ENCODE data around the gene NCMAP.

The NCMAP gene

DNA sequence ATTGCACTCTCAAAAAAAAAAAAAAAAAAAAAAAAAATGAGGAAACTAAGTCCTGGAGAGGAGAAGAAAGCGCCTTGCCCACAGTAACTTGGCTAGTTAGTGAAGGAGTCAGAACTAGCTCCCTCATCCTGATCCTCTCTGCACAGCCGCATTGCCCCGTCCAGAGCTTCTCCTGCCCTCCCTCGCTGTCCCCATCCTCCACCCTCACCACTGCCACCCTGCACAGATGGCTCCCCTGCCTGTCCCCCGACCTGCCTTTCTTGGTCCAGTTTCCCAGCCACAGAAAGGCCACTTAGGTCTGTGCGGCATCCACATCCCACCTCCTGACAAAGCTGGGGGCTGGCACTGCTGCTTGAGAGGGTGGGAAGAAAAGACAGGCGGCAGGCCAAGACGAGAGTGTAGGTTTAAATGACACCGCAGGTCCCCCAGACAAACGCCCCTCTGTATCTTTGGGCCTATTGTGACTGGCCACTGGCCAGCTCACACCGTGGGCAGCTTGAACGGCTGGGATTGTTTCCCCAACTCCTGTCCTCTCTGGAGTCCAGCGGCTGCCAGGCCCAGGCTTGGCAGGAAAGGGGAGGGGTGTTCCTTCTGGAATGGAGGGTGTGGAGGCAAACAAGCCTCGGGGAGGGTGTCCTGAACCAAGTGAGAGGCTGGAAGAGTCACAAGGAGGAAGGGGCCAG is 20.2 kb downstream of the NCMAP start:
- DNase-seq = no peak

DNA sequence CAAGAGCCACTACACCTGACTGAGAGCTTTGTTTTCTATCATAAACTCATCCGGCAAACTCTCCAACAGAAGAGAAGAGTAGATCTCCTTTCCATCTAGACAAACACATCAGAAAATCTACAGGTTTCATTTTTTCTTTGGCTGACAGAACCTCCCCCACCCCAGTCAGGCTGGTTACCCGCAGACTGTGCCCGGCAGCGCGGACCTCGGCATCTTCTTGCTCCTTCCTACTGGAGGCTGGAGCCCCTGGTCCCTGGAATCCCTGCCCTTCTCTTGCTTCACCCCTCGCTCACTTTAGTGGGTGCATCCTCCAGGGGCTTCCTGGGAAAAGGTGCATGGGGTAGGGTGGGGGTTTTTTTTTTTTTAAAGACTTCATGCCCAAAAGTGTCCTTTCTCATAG is 23.0 kb downstream of the NCMAP start:
- no peak for DNase-seq

DNA sequence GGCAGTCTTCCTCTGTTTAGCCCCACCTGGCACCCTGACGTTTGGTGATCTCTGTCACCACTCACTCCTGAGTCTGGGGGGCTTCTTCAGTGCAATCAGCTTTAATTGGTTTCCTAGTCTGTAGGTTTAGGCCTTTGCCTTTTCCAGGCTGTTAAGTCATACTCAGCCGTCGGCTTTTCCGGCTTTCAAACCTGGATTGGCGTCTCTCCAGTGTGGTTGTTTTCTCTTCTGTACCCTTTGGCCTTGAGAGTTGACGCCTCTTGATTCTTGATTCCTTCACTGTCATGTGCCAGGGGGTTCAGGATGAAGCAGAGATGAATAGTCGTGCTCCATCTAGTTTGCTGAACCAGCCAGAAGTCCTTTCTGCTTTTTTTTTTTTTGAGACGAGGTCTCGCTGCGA is 24.9 kb downstream of the NCMAP start:
- no peak for DNase-seq

DNA sequence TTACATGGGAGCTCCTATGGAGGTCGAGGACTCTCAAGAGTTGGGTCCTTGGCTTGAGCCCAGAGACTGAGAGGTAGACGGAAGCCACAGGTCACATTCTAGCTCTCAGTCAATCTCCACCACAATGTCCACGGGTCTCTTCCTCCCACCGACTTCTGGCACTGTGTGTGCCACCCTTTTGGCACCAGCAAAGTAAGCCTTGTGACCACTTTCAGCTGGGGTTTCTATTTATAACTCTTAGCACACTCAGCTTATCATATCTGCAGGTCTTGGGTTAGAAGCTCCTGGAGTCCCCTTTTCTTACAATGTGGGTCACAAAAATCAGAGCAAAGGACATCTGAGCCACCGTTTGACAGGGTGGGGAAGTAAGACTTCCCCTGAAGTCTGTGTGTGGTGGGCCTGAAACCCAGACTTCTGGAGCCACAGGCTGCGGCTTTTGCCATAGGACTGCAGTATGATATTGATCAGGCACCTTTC is 28.3 kb downstream of the NCMAP start:
- DNase-seq = no peak

DNA sequence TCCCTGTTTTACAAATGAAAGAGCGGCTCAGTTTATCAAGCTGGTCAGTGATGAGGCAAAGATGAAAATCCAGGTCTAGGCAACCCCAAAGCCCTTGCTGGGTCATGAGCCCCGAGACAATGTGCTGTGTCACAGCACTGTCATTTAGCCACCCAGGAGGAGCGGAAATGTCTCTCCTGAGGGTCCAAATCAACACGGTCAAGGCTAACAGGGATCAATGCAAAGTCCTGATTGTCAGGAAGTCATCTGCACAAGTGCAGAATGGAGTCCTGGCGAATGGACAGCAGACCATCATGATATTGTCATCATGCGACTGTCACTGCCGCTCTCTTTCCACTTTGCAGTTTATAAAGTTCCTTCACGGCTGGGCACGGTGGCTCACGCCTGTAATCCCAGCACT is 30.2 kb downstream of the NCMAP start:
- no peak for DNase-seq

DNA sequence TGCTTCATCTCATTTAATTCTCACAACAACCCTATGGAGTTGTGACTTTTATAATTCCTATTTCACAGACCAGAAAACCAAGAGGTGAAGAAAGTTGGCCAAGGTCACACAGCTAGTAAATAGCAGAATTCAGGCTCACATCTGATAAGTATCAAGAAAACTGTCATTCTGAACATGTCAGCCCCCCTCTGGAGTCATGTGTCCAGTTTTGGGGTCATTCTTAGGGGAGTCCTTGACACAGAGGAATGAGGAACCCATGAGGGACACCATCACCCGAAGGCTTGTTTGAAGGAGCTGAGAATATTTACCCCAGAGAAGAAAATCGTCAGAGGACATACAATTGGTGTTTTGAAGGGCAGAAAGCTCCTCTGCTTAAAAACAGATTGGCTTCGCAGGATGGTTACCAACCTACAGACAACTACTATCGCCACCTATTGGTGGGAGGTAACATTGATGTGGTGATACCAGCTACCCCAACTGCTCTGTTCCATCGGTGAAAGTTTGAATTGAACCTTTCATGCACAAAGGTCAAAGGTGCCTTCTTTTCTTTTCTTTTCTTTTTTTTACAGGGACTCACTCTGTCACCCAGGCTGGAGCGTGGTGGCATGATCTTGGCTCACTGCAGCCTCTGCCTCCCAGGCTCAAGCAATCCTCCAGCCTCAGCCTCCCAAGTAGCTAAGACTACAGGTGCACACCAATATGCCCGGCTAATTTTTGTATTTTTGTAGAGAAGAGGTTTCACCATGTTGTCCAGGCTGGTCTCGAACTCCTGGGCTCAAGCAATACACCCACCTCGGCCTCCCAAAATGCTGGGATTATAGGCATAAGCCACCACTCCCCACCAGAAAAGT is 31.3 kb downstream of the NCMAP start:
- peak; percentile 59 to 70 for DNase-seq

DNA sequence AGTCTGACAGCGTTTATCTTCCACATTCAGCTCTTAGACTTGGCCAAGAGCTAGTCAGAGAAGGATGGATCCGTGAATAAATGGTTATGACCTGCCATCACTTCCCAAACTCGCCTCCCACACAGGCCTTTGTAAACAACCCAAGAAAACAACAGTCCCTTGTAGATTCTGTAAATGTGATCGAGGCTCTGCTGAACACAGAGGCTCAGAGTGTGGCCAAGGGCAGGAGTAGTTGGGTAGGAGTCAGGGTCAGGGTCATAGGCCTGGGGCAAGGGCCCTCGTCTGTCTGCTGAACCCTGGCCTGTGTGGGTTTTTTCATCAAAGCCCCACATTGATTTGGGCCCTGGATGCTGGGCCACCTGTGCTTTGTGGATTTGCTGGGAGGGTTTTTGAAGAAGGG is 32.7 kb downstream of the NCMAP start:
- no peak for DNase-seq

DNA sequence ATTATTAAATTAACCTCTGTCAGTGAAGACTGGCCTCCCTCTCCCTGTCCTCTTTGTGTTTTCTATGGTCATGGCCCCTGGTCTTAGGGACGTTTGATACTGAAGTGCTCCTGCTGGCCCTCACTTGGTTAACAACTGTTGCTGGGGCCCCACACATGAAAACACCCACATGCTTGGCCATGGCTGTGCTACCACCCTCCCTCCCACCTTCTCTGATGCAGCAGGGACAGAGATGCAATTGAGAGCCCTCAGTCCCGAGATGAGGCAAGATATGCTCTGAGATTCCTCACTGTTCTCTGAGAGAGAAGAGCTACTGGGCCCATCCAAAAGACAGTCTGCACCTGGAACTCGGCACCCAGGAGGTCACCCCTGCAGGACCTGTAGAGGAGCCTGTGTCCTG is 33.3 kb downstream of the NCMAP start:
- DNase-seq = no peak

DNA sequence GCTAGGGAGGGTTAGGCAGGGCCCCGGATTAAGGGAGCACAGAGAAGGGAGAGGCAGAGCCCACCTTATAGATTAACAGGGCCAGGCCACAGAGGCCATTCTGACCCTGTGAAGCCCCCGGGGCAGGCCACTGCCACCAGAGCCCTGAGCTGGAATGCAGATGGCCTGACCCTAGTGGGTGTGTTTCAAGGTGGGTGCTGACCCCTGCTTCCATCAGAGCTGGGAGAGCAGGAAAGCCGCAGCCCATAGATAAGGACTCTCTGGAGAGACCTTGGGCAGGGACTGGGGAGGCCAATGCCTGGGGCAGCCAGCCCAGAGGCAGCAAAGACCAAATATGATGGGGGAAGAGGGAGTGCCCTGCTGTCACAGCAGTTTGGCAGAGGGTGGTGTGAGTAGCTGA is 35.9 kb downstream of the NCMAP start:
- no peak for DNase-seq

DNA sequence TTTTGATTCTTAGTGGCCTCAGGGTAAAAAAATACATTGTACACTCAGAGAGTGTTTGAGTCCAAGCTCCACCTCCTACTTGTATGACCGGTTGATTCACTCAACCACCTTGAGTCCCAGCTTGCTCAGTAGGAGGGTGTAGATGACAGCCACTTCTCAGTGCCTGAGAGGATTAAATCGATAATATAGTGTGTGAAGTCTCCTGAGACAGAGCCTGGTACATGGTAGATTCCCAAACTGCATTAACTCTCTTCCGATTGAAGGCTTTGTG is 38.4 kb downstream of the NCMAP start:
- peak in 1 of 2 experiments; percentile 5 for DNase-seq

DNA sequence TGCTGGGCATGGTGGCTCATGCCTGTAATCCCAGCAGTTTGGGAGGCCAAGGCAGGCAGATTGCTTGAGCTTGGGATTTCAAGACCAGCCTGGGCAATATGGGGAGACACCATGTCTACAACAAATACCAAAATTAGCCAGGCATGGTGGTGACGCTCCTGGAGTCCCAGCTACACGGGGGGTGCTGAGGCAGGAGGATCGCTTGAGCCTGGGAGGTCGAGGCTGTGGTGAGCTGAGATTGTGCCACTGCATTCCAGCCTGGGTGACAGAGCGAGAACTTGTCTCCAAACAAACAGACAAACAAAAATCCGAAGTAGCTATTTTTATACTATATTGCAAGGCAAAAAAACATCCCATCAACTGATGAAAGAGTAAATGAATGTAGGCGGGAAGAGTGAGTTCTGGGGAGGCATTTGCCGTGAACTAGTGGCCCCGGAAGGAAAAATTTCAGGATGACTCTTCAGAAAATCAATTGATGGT is 40.6 kb downstream of the NCMAP start:
- DNase-seq = no peak

DNA sequence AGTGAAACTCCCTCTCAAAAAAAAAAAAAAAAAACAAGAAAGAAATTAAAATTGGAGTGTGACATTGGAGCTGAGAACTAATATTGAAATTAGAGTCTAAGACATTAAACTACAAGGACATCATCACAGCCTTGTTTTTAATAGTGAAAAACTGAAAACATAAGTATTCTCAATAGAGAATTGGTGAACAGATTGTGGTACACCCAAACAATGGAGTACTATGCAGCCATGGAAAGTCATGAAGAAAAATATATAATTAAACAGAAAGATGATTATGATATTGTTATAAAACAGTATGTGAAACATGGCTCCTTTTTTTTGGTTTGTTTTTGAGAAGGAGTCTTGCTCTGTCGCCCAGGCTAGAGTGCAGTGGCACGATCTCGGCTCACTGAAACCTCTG is 43.4 kb downstream of the NCMAP start:
- DNase-seq = no peak

DNA sequence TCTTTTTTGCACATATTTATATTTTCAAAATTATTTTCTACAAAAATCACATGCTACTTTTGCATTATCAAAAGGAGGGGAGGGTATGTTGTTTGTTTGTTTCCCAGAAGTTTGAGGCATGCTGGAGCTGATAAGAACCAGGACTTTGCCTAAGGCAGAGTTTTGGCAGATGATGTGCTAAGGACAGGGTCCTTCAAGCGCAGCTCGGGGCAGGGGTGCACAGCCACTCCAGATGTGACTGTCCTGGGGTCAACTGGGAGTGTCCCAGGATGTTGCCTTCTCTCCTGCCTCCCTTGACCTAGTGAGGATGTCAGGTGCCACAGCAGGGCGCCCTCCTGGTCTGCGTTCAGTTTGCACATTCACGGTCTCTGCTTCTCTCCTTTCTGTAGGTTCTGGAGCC is 44.7 kb downstream of the NCMAP start:
- DNase-seq = no peak

DNA sequence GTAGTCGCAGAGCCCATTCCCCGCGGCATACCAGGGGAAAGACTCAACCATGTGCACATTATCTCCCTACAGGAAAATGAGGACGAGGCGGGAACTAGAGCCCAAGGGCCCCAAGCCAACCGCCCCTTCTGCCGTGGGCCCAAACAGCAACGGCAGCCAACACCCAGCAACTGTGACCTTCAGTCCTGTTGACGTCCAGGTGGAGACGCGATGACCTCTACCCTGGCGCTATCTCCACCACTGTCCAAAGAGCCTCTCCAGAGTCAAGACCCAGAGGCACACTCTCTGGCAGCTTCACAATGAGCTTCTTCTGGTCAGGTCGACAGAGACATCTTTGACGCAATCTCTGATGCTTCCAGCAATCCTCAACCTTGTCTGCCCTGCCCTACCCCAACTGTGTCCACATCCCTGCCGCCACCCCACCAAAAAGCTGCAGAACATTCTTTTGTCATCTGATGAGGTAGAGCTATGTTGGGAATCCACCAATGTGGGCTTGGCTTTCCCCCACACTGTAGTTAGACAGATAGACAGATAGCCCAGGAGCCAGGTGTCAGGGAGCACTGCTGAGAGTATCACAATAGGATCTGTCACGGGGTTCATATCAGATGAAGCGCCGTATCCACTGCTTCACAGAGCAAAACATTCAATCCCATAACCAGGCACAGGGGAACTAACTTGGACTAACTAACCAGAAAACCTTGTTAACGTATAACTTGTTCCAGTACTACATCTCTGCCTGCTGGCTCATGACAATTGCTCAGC is 49.8 kb downstream of the NCMAP start:
- DNase-seq = no peak

DNA sequence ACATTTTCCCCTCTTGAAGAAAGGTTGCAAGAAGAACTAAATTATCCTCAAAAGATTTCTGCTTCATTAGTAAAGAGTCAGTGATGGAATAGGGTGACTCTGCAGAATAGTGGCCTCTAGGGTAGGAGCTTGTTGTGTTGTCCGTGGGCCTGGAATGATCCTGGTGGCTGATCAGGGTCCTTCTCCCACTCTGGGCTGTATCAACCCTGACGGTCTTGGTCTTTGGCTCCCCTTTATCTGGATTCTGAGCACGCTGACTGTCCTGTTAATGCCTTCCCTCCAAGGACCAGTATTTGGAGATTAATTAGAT is 50.4 kb downstream of the NCMAP start:
- no peak for DNase-seq

DNA sequence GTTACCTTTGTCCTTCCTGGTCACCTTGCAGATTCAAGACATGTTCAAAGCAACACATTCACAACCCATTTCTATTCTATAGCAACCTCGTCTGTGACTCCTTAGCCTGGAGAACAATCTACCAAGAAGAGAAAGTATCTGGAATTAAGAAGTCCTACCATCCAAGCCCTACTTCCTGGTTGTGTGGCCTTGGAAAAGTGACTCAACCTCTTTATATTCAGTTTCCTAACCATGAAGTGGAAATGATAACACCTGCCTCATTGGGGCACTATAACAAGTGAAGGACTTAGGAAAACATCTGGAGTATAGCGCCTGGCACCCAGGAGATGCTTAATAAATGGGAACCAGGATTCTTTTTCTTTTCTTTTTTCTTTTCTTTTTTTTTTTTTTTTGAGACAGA is 50.7 kb downstream of the NCMAP start:
- no peak for DNase-seq

DNA sequence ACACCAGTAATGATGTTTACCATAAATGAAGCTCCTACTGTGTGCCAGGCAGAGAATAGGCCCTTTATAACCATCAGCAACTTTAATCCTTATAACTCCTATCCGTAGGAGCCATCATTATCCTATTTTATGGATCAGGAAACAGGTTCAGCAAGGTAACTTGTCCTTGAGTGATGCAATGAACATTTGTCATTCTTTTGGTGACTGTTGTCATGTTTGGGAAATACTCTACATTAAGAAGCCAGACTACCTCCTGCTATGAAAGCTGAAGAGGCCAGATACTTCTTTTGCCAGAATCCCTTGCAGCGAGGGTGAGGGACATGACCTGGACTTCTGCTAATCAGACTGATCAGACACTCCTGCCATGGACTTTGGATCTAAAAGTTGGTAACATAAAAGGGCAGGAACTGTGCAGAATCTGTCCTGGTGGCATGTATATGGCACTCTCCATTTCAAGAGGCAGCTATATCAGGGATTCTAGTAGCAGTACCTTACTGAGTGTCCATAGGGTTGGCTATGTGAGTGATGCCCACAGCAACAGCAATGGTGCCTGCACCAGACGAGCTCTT is 54.1 kb downstream of the NCMAP start:
- no peak for DNase-seq

DNA sequence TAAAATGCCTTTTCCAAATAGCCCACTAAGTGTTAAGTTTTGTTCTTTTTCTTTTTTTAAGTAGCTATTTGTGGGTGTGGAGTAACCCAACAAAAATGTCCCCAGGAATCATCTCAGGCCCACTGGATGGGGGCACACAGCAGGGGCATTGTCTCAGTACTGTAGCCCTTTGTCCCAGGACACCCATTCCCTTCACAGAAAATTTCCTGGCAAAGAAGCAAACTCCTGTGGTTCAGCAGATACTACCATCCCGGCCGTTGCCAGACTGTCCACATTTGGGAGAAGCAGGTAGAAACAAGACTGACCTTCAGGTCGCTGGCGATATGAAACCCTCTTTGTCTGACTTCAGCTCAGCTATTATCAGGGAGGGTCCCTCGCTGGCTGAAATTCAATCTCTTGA is 63.5 kb downstream of the NCMAP start:
- DNase-seq = no peak

DNA sequence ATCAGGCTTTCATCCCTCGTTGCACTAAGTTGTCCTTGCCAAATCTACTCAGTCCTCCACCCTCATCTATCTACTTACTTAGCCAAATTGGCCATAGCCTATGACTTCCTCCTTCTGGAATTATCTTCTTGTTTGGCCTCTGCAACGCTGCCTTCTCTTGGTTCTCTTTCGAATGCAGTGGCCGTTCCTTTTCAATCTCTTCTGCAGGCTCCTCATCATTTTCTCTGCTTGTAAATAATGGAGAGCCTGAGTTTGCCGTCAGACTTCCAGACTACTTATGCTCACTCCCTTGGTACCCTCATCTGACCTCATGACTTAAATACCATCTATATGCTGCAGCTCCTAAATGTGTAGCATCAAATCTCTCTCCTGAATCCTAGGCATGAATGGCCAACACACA is 64.8 kb downstream of the NCMAP start:
- no peak for DNase-seq

DNA sequence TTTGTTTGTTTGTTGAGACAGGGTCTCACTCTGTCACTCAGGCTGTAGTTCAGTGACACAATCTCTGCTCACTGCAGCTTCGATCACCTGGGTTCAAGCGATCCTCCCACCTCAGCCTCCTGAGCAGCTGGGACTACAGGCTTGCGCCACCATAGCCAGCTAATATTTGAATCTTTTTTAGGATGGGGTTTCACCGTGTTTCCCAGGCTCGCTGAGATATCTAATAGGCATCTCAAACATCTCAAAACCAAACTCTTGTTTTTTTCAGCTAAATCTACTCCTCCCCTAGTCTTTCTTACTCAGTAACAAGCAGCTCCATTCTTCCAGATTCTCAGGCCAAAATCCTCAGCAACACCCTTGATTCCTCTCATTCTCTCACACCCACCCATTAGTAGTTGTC is 65.2 kb downstream of the NCMAP start:
- no peak for DNase-seq

DNA sequence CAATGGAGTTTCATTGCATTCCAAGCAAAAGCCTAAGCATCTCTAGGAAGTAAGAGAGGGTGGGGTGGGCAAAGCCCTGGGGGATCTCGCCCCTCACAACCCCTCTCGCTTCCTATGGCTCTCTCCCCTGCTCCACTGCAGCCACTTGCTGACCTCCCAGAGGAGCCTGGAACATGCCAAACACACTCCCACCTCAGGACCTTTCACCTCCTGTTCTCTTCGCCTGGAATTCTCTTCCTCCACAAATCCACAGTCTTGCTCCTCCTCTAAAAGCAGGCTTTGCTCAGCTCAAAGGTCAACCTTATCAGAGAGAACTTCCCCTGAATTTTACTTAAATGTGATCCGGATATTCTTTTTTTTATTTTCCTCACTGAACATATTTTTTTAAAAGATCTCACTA is 66.3 kb downstream of the NCMAP start:
- no peak for DNase-seq

DNA sequence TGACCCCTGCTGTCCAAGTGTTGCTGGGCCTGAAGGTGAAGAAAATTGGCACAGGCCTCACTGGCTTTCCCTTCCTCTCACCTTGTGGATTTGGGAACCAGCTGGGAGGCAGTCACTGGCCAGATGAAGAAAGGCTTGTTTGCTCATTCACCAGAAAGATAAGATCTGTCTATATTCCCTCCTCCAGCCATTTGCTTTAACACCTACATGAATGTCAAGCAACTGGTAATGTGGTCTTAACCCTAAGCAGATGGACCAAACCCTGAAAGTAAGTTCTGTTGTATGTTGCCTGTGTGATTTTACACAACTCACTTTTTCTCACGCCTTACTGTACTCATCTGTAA is 76.9 kb downstream of the NCMAP start:
- no peak for DNase-seq

DNA sequence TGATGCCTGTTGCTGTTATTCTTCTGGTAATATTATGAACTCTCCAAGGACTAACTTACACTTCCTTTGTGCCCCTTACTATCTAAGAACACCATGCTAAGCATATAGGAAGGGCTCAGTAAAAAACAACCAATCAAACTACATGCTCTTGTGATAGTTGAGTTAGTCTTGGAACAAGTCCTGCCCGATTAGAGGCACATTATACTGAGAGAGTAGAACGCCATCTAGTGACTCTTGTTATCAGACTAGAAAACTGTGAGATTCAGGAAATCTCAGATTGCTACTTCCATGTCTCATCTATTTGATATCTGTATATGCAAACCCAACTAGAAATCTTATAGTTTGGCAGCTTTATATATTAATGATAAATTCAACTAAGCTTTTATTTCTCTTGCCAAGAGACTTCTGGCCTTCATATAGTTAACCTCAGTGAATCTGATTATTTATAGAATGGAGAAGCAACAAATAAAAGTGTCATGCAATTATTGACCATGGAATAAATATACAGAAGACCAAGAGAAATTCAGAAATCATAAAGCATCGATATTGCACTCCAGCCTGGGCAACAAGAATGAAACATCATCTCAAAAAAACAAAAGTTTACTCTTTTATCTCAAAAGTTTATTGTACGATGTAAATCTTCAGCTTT is 79.4 kb downstream of the NCMAP start:
- peak; percentile 13 to 72 for DNase-seq
